ENCODE data around the gene EPOP.

The EPOP gene

GRCh38 chr17:38671939-38672720, 2.6 kb downstream of the EPOP start:
- TF ChIP-seq, protein P1, sequence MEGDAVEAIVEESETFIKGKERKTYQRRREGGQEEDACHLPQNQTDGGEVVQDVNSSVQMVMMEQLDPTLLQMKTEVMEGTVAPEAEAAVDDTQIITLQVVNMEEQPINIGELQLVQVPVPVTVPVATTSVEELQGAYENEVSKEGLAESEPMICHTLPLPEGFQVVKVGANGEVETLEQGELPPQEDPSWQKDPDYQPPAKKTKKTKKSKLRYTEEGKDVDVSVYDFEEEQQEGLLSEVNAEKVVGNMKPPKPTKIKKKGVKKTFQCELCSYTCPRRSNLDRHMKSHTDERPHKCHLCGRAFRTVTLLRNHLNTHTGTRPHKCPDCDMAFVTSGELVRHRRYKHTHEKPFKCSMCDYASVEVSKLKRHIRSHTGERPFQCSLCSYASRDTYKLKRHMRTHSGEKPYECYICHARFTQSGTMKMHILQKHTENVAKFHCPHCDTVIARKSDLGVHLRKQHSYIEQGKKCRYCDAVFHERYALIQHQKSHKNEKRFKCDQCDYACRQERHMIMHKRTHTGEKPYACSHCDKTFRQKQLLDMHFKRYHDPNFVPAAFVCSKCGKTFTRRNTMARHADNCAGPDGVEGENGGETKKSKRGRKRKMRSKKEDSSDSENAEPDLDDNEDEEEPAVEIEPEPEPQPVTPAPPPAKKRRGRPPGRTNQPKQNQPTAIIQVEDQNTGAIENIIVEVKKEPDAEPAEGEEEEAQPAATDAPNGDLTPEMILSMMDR (conservative IDR thresholded peaks at IDR 0.05; ENCODE audit: low read depth, low read length) = no peak
- no peaks in the 10 kb centered on the region for H4K20me1 ChIP-seq (ENCODE audit: insufficient read depth)
- no peak overlapping the region for H3K27ac ChIP-seq
- no peak overlapping the region for H3K9ac ChIP-seq
- H3K79me2 ChIP-seq (ENCODE audit: insufficient read depth, low read depth) = no peaks in the 10 kb centered on the region
- peaks cover 18% of the 10 kb centered on the region; the same call in 1 of the 2 replicates for H3K27me3 ChIP-seq (ENCODE audit: insufficient read depth, low read depth)
- H3K4me2 ChIP-seq = no peak overlapping the region
- no peak overlapping the region for H3K4me3 ChIP-seq (IDR thresholded peaks at IDR 0.05; ENCODE audit: insufficient read depth, low read depth, low read length)
- H3K4me1 ChIP-seq (ENCODE audit: low read depth, poor library complexity, severe bottlenecking) = peaks cover 30% of the 10 kb centered on the region
- H3K36me3 ChIP-seq (ENCODE audit: insufficient read depth) = no peaks in the 10 kb centered on the region
- no peak overlapping the region for H2AFZ ChIP-seq (ENCODE audit: low read depth)

DNA sequence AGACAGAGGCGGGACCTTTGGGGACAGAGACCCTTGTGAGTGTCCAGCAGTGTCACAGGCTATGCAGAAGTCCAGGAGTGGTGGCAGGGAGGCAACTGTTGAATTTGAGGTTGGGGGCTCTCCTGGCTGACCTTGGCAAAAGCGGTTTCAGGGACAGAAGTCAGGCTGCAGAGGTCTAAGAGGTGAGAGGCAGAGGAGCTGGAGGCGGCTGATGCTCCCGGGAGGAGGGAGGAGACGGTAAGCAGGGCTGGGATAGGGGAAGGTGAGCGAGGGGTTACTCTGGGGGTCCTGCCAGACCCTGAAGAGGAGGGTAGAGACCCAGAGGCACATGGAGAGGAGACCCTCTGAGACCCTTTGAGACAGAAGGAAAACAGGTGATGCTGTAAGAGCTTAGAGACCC, 5.2 kb downstream of the EPOP start:
- H3K4me3 ChIP-seq (IDR thresholded peaks at IDR 0.05; ENCODE audit: insufficient read depth, low read depth, low read length) = no peak overlapping the region
- peaks cover 18% of the 10 kb centered on the region; the same call in 1 of the 2 replicates for H3K27me3 ChIP-seq (ENCODE audit: insufficient read depth, low read depth)
- H3K9ac ChIP-seq = no peak overlapping the region
- no peak overlapping the region for H3K27ac ChIP-seq
- H3K4me1 ChIP-seq (ENCODE audit: low read depth, poor library complexity, severe bottlenecking) = peaks cover 7% of the 10 kb centered on the region
- no peaks in the 10 kb centered on the region for H3K36me3 ChIP-seq (ENCODE audit: insufficient read depth)
- no peak overlapping the region for H3K4me2 ChIP-seq
- H3K79me2 ChIP-seq (ENCODE audit: insufficient read depth, low read depth) = no peaks in the 10 kb centered on the region
- H4K20me1 ChIP-seq (ENCODE audit: insufficient read depth) = no peaks in the 10 kb centered on the region
- TF ChIP-seq, protein P1 (conservative IDR thresholded peaks at IDR 0.05; ENCODE audit: low read depth, low read length) = no peak
- no peak overlapping the region for H2AFZ ChIP-seq (ENCODE audit: low read depth)

- no peak overlapping the region for H3K4me2 ChIP-seq
- no peaks in the 10 kb centered on the region for H4K20me1 ChIP-seq (ENCODE audit: insufficient read depth)
- H3K27me3 ChIP-seq (ENCODE audit: insufficient read depth, low read depth) = peaks cover 18% of the 10 kb centered on the region; the same call in 1 of the 2 replicates
- no peaks in the 10 kb centered on the region for H3K36me3 ChIP-seq (ENCODE audit: insufficient read depth)
- no peaks in the 10 kb centered on the region for H3K79me2 ChIP-seq (ENCODE audit: insufficient read depth, low read depth)
- H3K4me1 ChIP-seq (ENCODE audit: low read depth, poor library complexity, severe bottlenecking) = peaks cover 15% of the 10 kb centered on the region
- TF ChIP-seq, protein P1 (conservative IDR thresholded peaks at IDR 0.05; ENCODE audit: low read depth, low read length) = peak; percentile 59
- no peak overlapping the region for H2AFZ ChIP-seq (ENCODE audit: low read depth)
- no peak overlapping the region for H3K27ac ChIP-seq
- no peak overlapping the region for H3K4me3 ChIP-seq (IDR thresholded peaks at IDR 0.05; ENCODE audit: insufficient read depth, low read depth, low read length)
- no peak overlapping the region for H3K9ac ChIP-seq
Measured at GRCh38 chr17:38667787-38668122, 7.0 kb downstream of the EPOP start.

- H3K79me2 ChIP-seq (ENCODE audit: insufficient read depth, low read depth) = no peaks in the 10 kb centered on the region
- H3K27ac ChIP-seq = no peak overlapping the region
- H3K4me3 ChIP-seq (IDR thresholded peaks at IDR 0.05; ENCODE audit: insufficient read depth, low read depth, low read length) = no peak overlapping the region
- H2AFZ ChIP-seq (ENCODE audit: low read depth) = no peak overlapping the region
- H3K4me2 ChIP-seq = no peak overlapping the region
- H3K36me3 ChIP-seq (ENCODE audit: insufficient read depth) = no peaks in the 10 kb centered on the region
- no peaks in the 10 kb centered on the region for H4K20me1 ChIP-seq (ENCODE audit: insufficient read depth)
- H3K4me1 ChIP-seq (ENCODE audit: low read depth, poor library complexity, severe bottlenecking) = peaks cover 10% of the 10 kb centered on the region
- TF ChIP-seq, protein P1 (conservative IDR thresholded peaks at IDR 0.05; ENCODE audit: low read depth, low read length) = peak; percentile 100
- H3K27me3 ChIP-seq (ENCODE audit: insufficient read depth, low read depth) = peaks cover 18% of the 10 kb centered on the region; the same call in 1 of the 2 replicates
- H3K9ac ChIP-seq = no peak overlapping the region
Measured at GRCh38 chr17:38667099-38667786, 7.5 kb downstream of the EPOP start.

Data from KMS-11 (cell line).